Panc1 (cell line): ENCODE measurements around the gene TET3.

Experiments
- POLR2AphosphoS5 ChIP-seq: IDR thresholded peaks from 2 replicates; pipeline ENCODE4 v1.6.1; 2012; ENCODE audit warnings: mild to moderate bottlenecking, low read depth, low read length, moderate library complexity
- TF ChIP-seq, protein P1 (sequence below): fragments of 450-650 bp; IDR thresholded peaks from 2 replicates; pipeline ENCODE4 v1.5.1; 2017; ENCODE audit warnings: mild to moderate bottlenecking

DNA sequence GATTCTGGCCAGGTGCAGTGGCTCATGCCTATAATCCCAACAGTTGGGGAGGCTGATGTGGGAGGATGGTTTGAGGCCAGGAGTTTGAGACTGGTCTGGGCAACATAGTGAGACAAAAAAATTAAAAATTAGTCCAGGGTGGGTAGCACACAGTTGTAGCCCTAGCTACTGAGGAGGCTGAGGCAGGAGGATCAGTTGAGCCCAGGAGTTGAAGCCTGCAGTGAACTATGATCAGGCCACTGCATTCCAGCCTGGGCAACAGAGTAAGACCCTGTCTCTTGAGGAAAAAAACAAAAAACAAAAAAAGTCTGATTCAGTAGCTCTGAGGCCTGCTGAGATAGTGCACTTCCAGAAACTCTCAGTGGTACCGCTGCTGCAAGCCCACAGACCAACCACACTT is 7.9 kb upstream of the TET3 start:
- TF ChIP-seq, protein P1, sequence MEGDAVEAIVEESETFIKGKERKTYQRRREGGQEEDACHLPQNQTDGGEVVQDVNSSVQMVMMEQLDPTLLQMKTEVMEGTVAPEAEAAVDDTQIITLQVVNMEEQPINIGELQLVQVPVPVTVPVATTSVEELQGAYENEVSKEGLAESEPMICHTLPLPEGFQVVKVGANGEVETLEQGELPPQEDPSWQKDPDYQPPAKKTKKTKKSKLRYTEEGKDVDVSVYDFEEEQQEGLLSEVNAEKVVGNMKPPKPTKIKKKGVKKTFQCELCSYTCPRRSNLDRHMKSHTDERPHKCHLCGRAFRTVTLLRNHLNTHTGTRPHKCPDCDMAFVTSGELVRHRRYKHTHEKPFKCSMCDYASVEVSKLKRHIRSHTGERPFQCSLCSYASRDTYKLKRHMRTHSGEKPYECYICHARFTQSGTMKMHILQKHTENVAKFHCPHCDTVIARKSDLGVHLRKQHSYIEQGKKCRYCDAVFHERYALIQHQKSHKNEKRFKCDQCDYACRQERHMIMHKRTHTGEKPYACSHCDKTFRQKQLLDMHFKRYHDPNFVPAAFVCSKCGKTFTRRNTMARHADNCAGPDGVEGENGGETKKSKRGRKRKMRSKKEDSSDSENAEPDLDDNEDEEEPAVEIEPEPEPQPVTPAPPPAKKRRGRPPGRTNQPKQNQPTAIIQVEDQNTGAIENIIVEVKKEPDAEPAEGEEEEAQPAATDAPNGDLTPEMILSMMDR, result no peak
- no peak for TF ChIP-seq POLR2AphosphoS5
